ENCODE results near the gene KMT2E.

DNA sequence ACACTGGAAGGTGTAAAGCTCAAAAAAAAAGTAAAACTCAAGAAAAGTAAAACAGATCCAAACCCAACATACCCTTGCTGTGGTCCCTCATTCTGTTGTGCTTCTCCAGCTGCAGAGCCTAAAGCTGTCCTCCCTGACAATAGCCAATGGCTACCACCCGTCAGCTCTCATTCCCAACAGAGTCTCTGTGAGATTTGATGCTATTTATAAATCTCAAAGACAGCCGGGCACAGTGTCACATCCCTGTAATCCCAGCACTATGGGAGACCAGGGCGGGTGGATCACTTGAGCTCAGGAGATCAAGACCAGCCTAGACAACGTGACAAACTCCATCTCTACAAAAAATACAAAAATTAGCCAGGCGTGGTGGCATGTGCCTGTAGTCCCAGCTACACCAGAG lies 116.0 kb downstream of the KMT2E start:
- TF ChIP-seq CTCF (IDR thresholded peaks at IDR 0.05; ENCODE audit: low read depth, low read length, poor library complexity, severe bottlenecking) (no peak), EZH2phosphoT487 (IDR thresholded peaks at IDR 0.05; ENCODE audit: borderline replicate concordance, low read length) (no peak)

Measured in DOHH2 (cell line).